ENCODE results near the gene CRYBG3. TPM values are rescaled to one million over a fixed set of nuclear protein-coding genes. Genes with fewer than 3 reads are reported as not detected.

The CRYBG3 gene
- total RNA-seq, 4 donors from 2014 or later, result 43.1 to 62.6 (median 46.1) TPM

- no peak for DNase-seq (ENCODE audit: low spot score)
- no peak for ATAC-seq (ENCODE audit: low FRiP score)
- TF ChIP-seq CTCF (IDR thresholded peaks at IDR 0.05), result no peak
Measured at GRCh38 chr3:97970156-97970555, 148.3 kb downstream of the CRYBG3 start.

- TF ChIP-seq CTCF (IDR thresholded peaks at IDR 0.05), result no peak
- no peak for ATAC-seq (ENCODE audit: low FRiP score)
- DNase-seq (ENCODE audit: low spot score), result no peak
Measured at GRCh38 chr3:97970956-97971620, 149.3 kb downstream of the CRYBG3 start.

GRCh38 chr3:97971679-97972567 lies 150.1 kb downstream of the CRYBG3 start, which contains the start of gene RIOX2:
RIOX2 (minus strand) TSS chr3:97972431; CDS start chr3:97967593, 4,838 bp downstream.
- ATAC-seq (ENCODE audit: low FRiP score) (peak; percentile 94), DNase-seq (ENCODE audit: low spot score) (peak; percentile 40)
- no peak for TF ChIP-seq CTCF (IDR thresholded peaks at IDR 0.05)

- ATAC-seq (ENCODE audit: low FRiP score), result no peak
- DNase-seq (ENCODE audit: low spot score), result no peak
- no peak for TF ChIP-seq CTCF (IDR thresholded peaks at IDR 0.05)
Measured at GRCh38 chr3:97972976-97973375, 151.2 kb downstream of the CRYBG3 start.

GRCh38 chr3:97974996-97975395 lies 153.2 kb downstream of the CRYBG3 start:
- no peak for DNase-seq (ENCODE audit: low spot score)
- no peak for ATAC-seq (ENCODE audit: low FRiP score)
- TF ChIP-seq CTCF (IDR thresholded peaks at IDR 0.05), result no peak

- ATAC-seq (ENCODE audit: low FRiP score) (no peak), DNase-seq (ENCODE audit: low spot score) (no peak)
- TF ChIP-seq CTCF (IDR thresholded peaks at IDR 0.05), result no peak
Measured at GRCh38 chr3:97975466-97975865, 153.7 kb downstream of the CRYBG3 start.

Data from omental fat pad (tissue), 4 donors.